ENCODE results near the gene MRPL51.

The MRPL51 gene

GRCh38 chr12:6460751-6461371 is 32.2 kb downstream of the MRPL51 start:
- peak; percentile 70 for DNase-seq

- no peak for DNase-seq
These were observed 34.1 kb downstream of the MRPL51 start for GRCh38 chr12:6459004-6459337.

DNA sequence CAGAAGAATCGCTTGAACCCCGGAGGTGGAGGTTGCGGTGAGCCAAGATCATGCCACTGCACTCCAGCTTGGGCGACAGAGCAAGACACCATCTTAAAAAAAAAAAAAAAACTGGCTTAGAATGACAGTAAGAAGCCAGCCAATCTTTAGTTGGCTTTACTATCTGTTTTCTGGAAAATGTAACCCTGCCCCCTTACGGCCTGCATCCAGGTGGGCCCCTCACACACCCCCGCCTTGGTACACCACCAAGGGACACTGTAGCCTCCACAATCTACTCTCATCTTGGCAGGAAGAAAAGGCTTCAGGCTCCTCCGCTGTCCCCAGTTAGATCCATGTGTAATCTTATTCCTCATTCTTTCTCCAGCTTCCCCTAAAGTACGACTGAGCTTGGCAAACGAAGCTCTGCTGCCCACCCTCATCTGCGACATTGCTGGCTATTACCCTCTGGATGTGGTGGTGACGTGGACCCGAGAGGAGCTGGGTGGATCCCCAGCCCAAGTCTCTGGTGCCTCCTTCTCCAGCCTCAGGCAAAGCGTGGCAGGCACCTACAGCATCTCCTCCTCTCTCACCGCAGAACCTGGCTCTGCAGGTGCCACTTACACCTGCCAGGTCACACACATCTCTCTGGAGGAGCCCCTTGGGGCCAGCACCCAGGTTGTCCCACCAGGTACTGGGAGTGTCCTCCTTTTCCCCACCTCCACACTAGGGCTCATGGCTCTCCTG is 34.6 kb downstream of the MRPL51 start:
- DNase-seq, result no peak

DNA sequence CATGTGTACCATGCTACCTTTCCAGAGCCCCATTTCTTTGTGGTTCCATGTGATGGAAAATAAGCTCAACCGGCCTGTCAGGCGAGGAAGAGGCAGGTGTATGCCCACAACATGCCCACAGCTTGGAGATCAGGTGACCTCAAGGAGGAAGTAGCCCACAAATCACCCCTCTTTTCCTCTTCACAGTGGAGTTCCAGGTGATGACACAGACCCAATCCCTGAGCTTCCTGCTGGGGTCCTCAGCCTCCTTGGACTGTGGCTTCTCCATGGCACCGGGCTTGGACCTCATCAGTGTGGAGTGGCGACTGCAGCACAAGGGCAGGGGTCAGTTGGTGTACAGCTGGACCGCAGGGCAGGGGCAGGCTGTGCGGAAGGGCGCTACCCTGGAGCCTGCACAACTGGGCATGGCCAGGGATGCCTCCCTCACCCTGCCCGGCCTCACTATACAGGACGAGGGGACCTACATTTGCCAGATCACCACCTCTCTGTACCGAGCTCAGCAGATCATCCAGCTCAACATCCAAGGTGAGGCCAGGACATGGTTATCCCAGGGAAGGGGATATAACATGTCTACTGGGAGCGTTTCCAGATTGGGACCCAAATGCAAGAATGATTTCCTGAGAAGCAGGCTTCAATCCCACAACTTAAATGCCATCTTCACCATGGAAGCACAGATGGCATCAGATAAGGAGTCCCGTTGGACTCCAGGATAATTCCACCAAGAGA is 35.7 kb downstream of the MRPL51 start:
- no peak for DNase-seq

- peak; percentile 65 for DNase-seq
These were observed 40.0 kb downstream of the MRPL51 start for GRCh38 chr12:6452944-6453630.

DNA sequence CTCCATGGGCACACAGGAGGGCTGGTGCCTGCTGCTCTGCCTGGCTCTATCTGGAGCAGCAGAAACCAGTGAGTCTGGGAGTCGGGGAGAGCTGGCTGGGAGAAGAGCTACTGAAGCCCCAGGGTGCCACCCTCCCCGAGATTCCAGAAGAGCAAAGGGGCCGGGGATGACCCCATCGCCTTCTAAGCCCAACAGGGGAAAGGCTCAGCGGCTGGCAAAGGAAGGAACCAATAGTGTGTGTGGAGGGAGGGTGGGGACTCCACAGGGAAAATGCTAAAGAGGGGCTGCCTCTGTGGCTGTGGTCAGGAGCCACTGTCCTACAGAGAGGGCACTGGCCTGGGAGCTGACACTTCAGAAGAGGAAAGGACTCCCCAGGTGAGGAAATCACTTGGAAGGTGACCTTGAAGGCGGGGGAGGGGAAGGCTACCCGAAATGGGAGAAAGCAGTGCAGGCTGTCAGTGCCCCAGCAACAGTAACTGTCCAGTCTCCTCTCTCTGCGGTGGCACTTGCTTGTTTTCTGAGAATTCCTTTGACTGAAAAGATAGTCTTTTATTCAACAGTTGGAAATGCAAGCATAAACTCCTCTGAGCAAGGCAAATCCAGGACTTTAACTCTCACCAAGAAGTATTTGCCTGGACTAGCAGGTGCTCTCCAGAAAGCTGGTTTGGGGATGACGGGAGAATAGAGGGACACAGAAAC is 40.7 kb downstream of the MRPL51 start:
- DNase-seq, result peak; percentile 55

GRCh38 chr12:6451348-6452244 is 41.5 kb downstream of the MRPL51 start, which contains the start of gene TAPBPL:
Gene TAPBPL, plus strand, starts transcription at chr12:6452042. Its CDS starts 207 bp downstream, at chr12:6452249.
- DNase-seq, result peak; percentile 84

GRCh38 chr12:6450869-6451347 is 42.2 kb downstream of the MRPL51 start:
- DNase-seq, result peak; percentile 68

DNA sequence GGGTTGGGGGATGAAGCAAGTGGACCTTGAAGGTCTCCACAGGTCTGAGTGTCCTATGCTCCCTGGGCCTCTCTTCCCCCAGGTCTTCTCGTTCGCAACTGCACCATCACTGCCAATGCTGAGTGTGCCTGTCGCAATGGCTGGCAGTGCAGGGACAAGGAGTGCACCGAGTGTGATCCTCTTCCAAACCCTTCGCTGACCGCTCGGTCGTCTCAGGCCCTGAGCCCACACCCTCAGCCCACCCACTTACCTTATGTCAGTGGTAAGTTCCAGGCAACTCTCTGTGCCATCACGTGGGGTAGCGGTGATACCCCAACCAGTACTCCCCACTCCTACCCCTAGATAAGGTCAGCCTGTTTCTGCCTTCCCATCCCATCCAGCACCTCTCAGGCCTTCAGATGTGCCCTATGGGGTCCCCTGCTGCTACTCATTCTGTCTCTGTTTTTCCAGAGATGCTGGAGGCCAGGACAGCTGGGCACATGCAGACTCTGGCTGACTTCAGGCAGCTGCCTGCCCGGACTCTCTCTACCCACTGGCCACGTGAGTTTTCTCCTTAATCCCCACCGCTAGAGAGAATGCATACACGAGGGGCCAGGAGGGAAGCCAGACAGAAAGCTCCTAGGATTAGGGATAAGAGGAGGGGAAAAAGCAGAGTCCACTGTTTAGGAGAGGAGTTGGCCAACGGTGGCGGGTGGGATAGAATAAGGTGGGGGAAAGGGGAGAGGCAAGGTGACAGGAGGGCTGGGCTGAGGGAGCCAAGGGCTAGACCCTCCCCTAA is 42.8 kb downstream of the MRPL51 start:
- no peak for DNase-seq

DNA sequence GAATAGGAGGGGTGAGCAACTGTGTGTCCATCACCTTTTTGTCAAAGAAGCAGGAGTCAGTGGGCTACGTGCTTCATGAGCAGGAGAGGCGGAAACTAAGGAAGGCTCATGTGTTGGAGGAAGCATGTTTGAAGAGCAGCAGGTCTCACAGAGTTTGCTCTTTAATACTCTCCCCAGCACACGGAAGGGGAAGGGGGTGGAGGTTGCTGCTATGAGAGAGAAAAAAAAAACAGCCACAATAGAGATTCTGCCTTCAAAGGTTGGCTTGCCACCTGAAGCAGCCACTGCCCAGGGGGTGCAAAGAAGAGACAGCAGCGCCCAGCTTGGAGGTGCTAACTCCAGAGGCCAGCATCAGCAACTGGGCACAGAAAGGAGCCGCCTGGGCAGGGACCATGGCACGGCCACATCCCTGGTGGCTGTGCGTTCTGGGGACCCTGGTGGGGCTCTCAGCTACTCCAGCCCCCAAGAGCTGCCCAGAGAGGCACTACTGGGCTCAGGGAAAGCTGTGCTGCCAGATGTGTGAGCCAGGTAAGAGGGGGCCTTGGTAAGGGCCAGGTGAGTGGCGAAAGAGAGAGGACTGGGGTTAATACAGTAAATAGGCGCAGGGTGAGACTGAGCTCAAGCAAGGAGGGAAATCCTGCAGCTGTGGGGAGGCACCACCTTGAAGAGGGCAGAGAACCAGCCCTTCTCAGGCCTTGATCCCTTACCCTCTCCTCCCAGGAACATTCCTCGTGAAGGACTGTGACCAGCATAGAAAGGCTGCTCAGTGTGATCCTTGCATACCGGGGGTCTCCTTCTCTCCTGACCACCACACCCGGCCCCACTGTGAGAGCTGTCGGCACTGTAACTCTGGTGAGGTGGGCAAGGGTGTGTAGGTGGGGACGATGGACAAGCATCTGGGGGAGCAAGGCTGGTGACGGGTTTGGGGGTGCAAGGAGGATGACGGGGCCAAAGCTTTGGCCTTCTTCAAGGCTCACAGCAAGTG is 48.1 kb downstream of the MRPL51 start, which contains the start of gene CD27:
CD27 (plus strand) TSS at position 252 of the 985 bp plus-strand sequence; CDS start at position 393, 141 bp downstream.
- DNase-seq, result peak; percentile 45

DNA sequence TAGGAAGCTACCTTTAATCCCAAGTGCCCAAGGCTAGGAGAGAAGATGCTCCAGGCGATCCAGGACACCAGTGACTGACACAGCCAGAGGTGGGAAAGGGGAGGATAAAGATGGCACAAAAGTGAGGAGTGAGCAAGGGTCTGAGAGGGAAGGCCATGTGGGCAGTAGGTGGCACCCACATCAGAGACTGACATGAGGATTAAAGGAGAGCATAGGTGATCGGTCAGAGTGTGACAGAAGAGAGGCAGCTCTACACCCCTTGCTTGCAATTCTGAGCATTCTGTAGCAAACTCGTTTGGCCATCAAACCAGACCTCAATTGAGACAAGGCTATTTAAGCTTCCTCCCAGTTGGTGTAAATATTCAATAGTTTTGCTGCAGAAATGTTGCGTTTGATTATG is 49.0 kb downstream of the MRPL51 start:
- peak; percentile 47 for DNase-seq

- DNase-seq, result peak; percentile 80
These were observed 49.6 kb downstream of the MRPL51 start for GRCh38 chr12:6443361-6443983.

DNA sequence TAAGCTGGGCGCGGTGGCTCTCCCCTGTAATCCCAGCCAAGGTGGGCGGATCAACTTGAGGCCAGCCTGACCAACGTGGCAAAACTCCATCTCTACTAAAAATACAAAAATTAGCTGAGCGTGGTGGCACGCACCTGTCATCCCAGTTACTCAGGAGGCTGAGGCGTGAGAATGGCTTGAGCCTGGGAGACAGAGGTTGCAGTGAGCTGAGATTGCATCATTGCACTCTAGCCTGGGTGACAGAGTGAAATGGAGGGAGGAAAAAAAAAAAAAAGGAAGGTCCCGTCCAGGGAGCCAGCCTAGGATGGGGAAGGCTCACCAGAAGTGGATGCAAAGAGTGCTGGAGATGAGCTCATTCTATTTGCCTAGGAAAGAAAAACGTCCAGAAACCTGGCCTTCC is 50.2 kb downstream of the MRPL51 start:
- DNase-seq, result no peak
